ENCODE results near the gene EIF5.

EIF5 gene

DNA sequence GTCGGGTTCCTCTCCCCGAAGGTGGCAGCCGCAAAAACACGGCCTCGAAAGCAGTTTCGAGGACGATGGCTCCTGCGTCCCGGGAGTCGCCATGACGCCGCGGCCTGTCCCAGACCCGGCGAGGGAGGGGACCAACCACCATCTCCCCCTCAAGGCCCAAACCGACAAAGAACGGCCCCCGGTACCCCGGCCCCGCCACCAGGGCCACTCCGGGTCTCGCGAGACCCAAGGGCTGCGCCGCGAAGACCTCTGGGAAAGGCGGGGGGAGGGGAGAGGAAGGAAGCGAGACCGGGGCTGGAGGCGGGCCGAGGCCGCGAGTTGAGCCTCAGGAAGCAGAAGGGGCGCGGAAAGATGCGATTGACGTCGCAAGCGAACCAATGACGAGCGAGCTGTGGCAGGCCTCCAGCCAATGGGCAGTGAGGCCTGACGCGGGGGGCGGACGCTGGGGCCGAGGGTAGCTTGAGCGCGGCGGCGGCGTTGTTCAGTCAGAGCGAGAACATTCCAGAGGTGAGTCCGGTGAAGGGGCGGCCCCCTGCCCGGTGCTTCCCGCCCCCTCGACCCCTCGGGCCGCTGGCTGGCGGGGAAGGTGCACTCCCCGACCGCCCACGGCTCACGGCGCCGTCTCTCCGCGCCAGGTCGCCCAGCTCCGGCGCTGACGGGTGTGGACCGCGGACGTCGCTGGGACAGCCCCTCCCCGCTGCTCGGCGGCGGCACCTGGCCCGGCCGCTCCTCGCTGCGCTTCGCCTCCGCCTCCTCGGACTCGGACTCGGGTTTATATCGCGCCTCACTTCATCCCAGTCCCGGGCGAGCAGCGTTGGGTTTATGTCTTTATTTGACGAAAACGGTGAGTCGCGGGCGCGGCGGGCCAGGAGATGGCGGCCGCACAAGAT lies at the start of gene EIF5:
Gene EIF5, plus strand, starts transcription at position 484 of the 890 bp plus-strand sequence. CDS start 1,624 bp downstream, outside the sequence.
- peak; percentile 97 for DNase-seq (ENCODE audit: extremely low read depth in 1 of 2, low read depth in 1 of 2)

DNA sequence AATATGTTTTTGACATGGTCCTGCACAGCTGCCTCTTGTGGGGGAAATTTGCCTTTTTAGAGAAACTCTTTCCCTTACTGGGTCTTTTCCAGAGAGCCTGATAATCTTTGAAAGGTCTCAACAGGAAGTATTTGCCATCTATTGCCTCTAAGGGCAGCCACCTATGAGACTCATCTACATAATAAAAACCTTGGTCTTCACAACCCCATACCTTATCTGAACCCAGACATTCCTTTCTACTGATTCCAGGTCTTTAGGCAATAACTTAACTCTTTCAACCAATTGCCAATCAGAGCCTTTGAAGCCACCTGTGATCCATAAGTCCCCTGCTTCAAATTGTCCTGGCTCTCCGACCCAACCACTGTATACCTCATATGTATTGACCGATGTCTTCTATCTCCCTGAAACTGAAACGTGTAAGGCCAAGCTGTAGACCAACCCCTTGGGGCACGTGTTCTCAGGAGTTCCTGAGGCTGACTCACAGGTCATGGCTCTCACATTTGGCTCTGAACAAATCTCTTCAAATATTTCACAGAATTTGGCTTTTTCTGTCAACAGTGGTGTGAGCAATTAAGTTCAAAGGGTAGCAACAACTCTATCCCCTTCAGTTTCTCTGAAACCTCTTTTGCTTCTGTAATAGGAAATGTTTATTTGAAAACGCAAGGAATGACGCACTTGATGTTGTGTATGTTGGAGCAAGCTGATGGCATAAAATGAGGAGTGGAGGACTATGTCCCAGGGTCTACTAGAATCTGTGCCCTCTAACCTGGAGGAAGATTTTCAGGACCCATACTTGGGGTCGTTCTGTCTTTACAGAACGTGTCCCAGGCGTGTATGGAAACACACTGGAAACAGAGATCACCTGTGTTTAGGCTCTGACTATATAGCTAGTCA lies 49.2 kb upstream of the EIF5 start:
- DNase-seq (ENCODE audit: extremely low read depth in 1 of 2, low read depth in 1 of 2) = no peak

DNA sequence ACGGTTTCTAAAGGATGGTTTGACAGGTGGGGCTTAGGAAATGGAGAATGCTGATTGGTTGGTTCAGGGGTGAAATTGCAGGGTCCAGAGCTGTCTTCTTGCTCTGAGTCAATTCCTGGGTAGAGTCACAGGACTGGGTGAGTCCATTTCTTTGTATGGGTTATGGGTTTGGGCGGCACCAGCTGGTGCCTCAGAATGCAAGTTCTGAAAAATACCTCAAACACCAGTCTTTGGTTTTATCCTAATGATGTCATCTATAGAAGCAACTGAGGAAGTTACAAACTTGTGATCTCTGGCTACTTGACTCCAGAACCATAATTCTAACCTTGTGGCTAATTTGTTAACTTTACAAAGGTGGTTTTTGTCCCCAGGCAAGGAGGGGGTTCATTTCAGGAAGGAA lies 47.6 kb upstream of the EIF5 start:
- DNase-seq (ENCODE audit: extremely low read depth in 1 of 2, low read depth in 1 of 2) = no peak

DNA sequence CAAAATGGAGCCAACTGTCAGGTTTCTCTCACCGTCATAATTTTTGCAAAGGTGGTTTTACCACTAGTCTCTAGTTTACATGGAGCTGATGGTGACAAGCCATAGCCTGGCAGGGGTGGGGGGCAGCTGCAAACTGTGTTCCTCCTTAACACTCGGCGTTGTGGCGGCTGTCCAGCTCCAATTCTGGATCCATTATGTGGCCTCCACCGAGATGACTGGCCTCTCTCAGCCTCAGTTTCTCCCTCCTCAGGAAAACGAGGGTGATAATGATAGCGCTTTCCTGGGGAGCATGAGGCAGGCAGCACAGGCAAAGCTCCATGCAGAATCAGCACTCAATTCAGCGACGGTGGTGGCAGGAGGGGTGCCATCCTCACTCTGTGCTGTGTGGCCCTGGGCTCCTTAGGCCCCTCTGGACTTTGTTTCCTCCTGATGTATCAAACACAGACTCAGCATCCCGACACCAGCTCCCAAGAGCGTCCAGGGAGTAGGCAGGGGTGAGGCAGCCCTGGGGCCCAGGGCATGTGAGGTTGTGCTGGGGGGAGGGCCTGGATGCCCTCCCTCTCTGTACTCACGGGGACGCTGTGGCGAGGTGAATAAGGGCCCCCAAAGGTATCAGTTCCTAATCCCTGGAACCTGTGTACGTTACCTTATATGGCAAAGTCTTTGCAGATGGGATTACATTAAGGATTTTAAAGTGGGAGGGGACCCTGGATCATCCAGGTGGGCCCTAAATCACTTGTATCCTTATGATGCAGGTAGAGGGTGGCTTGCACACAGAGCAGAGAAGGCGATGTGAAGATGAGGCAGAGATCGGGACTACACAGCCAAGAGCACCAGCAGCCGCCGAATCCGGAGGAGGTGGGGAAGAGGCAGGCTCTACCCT lies 46.8 kb upstream of the EIF5 start:
- no peak for DNase-seq (ENCODE audit: extremely low read depth in 1 of 2, low read depth in 1 of 2)

DNA sequence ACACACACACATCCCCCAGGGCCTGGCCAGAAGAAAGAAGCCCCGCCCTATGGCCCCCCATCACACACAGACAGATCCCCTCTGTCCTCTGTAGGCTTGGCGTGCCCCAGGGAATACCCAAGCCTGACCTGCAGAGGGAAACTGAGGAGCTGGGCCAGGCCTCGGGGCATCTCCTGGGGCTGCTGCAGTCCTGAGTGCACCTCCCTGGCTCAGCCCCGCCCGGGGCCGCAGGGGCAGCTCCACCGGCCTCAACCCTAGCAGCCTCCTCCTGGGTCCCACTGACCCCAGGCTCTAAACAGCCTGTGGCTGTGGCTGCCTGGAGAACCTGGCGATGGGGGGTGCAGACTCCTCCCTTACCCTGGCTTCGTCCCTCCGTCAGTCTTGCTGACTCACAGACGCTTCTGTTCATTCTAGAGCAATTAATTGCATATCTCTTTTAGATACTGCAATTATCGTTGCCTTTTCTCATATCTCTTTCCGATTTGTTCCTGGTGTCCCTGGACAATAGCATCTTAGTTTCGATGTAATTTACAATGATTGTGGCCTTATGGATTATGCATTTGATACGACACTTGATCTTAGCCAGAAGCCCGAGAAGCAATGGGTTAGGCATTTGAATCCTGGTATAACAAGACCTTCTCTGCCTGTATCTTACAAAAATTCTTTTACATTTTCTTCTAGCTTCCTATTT lies 45.8 kb upstream of the EIF5 start:
- no peak for DNase-seq (ENCODE audit: extremely low read depth in 1 of 2, low read depth in 1 of 2)

DNA sequence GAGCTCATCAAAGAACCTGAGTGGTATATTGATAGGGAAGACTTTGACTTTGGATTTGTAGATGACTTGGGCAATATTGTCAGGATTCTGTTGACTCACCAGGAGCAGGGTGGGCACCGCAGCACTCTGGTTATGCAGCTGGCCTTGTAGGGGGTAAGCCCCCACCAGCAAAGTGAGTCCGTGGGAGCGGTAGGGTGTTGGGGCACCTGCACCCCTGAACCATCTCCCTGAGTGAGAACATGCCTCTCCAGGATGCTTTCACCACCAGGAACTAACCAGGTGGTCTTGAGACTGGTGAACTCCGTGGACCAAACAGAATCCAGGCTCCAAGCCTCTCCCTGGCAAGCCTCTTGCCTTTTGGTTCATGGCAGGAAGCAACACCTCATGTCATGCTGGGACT lies 44.0 kb upstream of the EIF5 start:
- no peak for DNase-seq (ENCODE audit: extremely low read depth in 1 of 2, low read depth in 1 of 2)

DNA sequence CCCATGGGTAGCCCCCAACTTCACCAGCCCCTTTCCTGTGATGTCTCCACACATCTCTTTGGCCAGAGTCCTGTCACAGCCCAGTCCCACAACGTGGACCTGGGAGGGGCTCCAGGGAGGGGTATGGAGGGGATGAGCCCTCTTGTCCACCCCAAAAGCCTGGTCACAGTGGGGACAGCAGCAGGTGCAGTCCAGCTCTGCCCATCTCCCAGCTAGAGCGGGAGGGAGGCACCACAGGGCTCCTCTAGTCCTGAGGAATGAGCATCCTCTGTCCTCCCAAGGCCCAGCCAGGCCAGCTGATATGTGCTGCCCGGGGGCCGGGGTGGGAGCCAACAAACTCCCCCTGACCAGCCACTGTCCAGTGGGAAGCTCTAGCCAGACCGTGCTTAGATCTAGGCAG lies 43.5 kb upstream of the EIF5 start:
- DNase-seq (ENCODE audit: extremely low read depth in 1 of 2, low read depth in 1 of 2) = no peak

DNA sequence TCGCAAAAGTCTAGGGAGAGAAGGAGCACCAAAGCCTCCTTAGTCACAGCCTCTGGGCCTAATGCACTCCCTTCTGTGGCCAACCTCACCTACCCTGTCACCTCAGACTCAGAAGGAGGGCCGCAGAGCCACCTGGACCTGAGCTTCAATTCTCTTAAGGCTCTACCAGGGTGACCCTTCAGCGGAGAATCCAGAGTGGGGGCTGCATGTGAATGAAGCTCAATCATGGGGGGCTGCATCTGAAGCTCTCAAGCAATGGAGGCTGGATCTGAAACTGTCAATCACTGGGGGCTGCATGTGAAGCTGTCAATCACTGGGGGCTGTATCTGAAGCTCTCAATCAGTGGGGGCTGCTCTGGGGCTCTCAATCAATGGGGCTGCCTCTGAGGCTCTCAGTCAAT lies 43.1 kb upstream of the EIF5 start:
- no peak for DNase-seq (ENCODE audit: extremely low read depth in 1 of 2, low read depth in 1 of 2)

DNA sequence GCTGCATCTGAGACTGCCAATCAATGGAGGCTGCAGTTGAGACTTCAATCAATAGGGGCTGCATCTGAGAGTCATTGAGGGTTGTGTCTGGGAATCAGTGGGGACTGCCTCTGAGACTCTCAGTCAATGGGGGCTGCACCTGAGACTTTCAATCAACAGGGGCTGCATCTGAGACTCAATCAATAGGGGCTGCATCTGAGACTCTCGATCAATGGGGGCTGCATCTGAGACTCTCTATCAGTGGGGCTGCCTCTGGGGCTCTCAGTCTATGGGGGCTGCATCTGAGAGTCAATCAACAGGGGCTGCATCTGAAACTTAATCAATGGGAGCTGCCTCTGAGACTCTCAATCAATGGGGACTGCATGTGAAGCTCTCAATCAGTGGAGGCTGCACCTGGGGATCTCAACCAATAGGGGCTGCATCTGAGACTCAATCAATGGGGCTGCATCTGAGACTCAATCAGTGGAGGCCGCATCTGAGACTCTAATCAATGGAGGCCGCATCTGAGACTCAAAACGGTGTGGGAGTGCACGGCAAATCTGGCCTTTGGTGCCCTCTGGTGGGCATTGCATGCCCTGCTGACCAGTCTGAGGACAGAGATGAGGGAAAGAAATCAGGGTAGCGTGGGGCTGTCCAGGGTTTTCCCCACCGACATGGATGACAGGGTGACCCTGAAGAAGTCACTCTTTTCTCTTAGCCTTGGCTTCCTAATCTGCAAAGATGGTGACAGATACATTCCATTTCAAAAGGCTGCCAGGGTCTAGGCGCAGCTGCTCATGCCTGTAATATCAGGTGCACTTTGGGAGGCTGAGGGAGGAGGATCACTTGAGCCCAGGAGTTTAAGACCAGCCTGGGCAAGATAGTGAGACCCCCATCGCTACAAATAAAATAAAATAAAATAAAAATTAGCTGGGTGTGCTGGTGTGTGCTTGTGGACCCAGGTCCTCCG lies 41.3 kb upstream of the EIF5 start:
- peak; percentile 39 to 45 for DNase-seq (ENCODE audit: extremely low read depth in 1 of 2, low read depth in 1 of 2)

DNA sequence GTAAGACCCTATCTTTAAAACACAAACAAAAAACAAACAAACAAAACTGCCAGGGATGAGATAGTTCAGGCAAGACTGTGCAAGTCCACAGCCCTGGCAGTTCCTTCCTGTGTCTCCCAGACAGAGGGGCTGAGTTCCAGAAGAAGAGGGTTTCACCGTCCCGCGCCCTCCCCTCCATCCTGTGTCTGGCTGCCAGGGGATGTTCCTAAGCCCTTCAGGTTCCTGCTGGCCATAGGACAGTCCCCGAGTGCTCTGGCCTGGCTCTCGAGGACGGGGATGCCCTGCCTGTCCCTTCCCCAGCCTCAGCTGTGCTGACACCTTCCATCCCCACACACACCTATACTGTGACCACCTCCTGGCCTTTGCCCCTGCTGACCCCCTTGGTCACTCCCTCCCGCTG lies 40.6 kb upstream of the EIF5 start:
- DNase-seq (ENCODE audit: extremely low read depth in 1 of 2, low read depth in 1 of 2) = no peak

DNA sequence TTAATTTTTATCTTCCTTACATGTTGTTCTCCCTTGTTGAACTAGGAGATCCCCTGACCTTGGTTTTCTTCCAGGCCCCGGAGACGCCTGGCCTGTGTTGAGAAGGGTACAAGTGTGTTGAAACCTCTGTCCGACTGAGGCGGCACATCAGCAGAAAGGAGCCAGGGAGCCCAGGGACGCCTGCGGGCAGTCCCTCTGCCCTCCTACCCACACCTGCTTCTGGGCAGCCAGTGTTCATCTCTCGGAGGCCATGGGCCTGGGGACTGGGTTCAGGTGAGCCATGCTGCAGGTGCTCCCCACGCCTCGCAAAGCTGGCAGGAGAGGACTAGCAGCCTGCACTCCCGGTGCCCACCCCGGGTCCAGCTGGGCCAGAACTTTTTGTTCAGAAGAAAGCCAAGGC lies 39.9 kb upstream of the EIF5 start:
- DNase-seq (ENCODE audit: extremely low read depth in 1 of 2, low read depth in 1 of 2) = no peak

DNA sequence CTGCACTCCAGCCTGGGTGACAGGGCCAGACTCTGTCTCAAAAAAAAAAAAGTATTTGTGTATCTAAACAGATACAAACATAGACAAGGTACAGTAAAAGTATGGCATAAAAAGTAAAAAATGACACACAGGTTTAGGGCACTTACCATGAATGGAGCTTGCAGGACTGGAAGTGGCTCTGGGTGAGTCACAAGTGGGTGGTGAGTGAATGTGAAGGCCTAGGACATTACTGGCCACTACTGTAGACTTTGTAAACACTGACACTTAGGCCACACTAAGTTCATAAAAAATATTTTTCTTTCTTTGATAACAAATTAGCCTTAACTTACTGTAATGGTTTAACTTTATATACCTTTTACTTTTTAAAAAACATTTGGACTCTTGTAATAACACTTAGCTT lies 38.0 kb upstream of the EIF5 start:
- no peak for DNase-seq (ENCODE audit: extremely low read depth in 1 of 2, low read depth in 1 of 2)

DNA sequence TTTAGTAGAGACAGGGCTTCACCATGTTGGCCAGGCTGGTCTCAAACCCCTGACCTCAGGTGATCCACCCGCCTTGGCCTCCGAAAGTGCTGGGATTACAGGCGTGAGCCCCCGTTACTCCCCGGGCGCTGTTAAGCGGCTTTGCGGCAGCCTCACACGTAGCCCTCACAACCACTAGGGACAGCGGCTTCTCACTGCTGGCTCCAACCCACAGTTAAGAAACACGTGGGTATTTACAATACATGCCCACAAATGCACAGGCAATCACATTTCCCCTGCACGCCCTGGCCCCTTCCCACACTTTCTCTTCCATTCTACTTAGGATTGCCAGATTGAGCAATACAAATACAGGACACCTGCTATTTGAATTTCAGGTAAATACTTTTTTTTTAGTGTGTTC lies 37.0 kb upstream of the EIF5 start:
- no peak for DNase-seq (ENCODE audit: extremely low read depth in 1 of 2, low read depth in 1 of 2)

DNA sequence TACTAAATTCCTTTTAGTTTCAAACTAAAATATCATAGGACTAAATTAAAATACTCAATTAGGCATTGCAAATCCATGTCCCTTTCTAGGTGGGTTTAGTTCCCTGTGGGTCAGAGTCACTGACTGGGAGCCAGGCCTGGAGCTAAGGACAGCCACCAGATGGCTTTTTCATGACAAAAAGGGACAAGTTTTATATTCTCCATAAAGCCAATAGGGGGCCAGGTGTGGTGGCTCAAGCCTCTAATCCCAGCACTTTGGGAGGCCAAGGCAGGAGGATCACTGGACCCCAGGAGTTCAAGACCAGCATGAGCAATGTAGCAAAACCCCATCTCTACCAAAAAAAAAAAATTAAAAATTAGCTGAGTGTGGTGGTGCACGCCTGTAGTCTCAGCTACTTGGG lies 35.4 kb upstream of the EIF5 start:
- no peak for DNase-seq (ENCODE audit: extremely low read depth in 1 of 2, low read depth in 1 of 2)

DNA sequence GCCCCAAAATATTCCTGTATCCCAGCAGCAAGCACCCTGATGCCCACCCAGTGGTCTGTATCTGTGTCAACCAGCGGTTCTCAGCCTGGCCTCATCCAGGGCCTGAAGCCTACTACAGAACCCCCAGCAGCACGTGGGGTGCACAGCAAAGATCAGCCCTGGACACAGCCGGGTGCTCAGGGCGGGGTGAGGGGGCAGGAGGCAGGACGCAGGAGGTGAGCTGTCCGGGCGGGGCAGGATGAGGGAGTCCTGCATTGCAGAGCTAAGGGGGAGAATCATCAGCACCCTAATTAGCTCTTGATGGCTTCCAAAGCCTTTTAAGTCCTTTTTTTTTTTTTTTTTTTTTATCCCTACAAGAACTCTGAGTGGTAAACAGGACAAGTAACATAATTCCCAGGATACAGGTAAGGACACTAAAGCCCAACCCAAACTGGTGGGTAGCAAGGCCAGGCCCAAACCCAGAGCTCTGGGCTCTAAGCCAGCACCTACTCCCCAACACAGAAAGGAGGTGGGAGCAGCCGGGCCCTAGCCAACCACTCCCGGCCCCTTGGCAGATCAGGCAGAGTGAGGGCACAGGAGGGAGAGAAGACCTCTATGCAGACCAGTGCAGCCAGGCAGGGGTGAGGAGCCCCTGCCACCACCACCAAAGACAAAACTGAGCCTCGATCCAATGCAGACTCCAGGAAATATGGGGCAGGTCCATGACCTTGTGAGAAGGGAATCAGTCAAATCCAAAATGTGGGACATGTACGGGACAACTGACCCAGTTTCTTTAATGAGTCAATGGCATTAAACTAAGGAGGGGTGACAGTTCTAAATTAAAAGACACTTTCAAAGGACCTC lies 32.3 kb upstream of the EIF5 start:
- DNase-seq (ENCODE audit: extremely low read depth in 1 of 2, low read depth in 1 of 2) = no peak

DNA sequence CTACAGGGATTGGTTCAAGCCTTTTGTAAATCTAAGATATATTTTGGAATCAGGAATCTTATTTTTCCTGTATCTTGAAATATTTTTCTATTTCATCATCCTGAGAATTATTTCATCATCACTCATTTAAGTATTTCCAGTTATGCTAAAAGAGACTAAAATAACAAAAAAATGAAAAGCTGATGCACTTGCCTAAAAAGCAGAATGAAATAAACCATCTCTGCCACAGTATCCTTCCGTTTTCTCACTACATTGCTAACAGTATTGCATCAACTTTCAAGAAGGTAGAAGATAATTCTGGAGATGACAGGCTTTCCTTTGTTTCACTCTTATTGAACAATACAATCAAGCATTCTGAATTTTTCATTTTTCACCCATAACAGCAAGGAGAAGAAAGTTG lies 31.1 kb upstream of the EIF5 start:
- no peak for DNase-seq (ENCODE audit: extremely low read depth in 1 of 2, low read depth in 1 of 2)

DNA sequence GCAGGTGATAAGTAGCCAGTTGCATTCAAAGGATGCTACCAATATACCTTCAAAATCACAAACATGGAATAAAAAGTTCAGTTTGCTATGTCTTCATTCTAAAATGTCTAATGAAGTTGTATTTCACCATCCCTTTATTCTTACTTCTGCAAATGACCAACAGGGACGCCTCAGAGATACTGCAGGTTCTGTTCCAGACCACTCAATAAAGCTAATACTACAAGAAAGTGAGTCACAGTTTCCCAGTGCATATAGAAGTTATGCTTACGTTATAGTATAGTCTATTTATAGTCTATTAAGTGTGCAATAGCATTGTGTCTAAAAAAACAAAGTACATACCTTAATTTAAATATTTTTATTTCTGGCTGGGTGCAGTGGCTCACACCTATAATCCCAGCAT lies 29.3 kb upstream of the EIF5 start:
- DNase-seq (ENCODE audit: extremely low read depth in 1 of 2, low read depth in 1 of 2) = no peak
